ENCODE results near the gene PDLIM4.
A peak's percentile ranks its signal among the peaks of the same experiment; 100 is the strongest.

The PDLIM4 gene

DNA sequence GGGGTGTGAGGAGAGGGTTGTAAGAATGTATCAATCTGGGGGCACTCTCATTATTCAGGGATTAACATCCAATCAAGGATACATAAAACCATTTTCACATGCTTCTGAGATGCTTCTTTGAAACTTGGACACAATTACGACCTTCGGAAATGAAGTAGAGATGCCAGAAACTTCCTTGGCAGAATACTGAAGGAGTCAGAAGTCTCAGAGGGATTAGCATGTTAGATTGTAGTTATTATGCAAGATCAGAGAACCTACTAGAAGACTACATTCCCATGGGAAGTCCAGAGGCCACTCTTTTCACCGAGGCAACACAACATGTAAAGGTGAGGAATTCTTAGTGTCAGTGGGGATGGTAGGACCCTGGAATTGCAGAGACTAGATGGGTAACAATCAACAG is 31.6 kb downstream of the PDLIM4 start:
- DNase-seq, result no peak

DNA sequence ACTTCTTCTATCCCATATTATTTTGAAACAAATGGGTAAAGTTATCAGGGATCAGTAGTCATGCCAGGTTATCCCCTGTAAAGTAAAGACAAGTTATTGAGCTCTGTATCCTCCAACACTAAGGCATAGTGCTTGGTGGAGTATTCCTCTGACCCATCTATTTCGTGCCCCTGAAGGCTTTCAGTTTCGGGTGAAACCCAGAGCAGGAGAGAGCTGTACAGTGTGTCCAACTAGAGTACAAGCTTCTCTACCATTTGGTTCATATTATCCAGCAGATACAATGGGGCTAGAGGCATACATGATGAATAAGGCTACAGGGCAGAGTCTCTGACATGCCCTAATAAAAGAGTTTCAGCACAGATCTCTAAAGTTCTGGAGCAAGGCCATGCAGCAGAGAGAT is 33.5 kb downstream of the PDLIM4 start:
- DNase-seq, result no peak

DNA sequence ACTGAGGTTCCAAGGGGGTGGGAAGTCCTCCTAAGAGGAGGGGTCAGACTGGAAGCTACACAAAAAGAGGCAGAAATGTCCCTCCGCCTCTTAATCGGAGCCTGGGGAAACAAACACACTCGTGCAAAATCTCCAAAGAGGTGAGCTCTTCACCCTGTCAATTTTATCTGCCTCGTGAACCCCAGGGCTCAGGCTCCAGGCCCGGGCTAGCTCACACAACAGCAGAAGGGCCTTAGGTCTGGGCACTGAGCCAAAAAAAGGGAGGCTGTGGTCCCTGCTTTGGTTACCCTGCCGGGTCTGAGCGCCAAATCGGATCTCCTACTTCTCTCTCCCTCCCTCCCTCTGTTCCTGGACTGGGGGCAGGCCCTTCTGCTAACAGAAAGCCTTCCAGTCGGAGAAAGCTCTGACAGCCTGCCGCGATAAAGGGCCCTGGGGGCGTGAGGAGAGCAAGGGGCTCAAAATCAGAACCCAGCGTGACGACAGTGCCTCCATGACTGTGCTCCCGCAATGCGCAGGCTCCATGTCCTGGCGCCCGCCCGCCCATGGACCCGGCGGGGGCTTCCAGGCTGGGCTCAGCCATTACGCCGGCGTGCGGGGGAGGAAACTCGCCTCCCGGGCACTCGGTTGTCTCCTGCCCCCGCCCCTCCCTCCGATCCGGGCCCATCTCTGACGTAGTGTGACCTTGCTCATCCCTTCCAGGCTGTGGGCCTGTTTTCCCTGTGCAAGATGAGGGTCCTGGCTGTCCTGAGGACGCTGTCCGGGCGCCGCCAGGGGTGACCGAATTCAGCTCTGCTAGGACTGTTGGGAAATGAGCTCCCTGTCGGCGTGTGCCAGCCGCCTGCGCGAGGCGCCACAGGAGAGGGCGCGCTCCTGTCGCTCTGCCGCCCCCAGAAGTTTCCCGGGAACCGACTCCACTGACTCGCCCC is 35.8 kb downstream of the PDLIM4 start:
- peak; percentile 90 for DNase-seq

DNA sequence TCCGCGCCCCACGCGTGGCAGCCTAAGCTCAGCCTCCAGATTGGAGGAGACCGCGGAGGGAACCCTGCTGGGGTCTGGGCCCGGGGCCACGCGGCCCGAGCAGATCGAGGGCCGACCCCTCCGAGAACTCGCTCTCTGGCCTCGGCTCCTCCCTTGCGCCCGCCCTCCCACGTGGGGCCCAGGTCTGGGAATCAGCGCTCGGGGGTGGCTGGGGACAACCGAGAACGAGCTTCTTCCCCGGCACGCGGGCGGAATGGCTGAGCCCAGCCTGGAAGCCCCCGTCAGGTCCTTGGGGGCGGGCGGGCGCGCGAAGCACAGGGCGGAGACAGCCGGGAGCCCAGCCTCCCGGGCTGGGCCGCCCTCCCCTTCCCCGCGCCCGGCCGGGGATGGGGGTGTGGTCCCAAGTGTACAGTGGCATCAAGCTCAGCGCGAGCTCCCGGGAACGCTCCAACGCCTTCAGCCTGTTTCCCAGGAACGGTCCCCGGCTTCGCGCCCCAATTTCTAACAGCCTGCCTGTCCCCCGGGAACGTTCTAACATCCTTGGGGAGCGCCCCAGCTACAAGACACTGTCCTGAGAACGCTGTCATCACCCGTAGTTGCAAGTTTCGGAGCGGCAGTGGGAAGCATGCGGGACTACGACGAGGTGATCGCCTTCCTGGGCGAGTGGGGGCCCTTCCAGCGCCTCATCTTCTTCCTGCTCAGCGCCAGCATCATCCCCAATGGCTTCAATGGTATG is 36.7 kb downstream of the PDLIM4 start, which contains the start of gene SLC22A4:
TSS of gene SLC22A4 (plus strand) at position 403 of the 736 bp plus-strand sequence. CDS start at position 626, 223 bp downstream.
- DNase-seq, result peak; percentile 97

DNA sequence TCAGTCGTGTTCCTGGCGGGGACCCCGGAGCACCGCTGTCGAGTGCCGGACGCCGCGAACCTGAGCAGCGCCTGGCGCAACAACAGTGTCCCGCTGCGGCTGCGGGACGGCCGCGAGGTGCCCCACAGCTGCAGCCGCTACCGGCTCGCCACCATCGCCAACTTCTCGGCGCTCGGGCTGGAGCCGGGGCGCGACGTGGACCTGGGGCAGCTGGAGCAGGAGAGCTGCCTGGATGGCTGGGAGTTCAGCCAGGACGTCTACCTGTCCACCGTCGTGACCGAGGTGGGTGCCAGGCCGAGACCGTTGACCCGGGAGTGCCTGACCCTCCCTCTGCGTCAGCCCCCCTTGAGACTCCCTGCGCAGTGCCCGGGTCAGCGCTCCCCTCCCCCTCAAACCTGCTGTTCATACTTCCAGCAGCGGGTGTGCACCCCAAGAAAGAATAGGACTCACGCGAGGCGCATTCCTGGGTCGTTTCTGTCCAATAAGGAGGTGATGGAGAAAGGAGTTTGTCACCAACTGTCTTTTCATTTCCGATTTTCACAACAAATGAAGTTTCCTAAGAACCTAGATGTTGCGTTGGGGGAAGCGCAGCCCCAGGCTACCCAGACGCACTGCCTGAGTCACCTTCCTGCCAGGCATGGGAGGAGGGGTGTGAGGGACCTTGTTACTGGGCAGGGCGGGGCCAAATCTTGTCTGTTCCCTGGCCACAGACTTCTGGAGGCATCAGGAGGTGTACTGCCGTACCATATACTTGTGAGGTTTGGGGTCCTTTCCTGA is 37.4 kb downstream of the PDLIM4 start:
- DNase-seq, result peak; percentile 79

DNA sequence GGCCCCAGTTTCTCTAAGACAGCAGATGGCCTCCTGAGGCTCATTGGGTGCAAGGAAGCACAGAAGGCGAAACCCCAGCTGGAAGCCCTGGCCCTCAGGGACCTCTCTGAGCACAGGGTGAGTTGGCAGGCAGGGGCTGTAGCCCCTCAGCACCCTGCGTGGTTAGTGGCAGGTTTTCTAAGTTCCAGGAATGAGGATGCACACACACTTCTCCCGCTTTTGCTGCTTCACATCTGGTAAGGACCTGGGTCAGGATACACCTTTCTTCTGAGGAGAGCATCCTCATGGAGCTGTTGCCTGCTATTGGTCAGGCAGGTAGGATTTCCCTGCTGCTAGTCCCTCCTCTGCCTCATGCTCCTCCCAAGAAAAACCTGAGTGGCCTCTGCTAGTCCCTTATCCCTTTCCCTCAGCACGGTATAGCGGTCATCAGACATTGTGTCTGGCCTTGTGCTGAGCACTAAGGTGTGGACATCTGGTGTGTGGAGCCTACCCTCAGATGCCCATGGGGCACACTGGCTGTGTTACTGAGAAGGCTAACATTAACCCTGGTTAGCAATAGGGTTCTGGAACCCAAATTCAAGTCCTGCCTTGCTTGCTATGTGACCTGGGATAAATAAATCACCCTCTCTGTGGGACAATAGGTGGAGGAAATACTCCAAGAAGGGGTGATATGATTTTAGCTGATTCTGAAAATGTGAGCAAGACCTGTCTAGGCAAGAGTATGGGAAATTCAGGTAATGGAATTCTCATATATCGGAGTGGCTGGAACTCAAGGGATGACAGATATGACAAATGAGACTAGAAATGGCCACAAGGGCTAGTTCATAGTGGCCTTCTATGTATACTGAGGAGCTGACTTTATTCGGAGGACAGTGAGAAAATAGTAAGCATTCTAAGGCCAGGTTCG is 38.3 kb downstream of the PDLIM4 start:
- no peak for DNase-seq

DNA sequence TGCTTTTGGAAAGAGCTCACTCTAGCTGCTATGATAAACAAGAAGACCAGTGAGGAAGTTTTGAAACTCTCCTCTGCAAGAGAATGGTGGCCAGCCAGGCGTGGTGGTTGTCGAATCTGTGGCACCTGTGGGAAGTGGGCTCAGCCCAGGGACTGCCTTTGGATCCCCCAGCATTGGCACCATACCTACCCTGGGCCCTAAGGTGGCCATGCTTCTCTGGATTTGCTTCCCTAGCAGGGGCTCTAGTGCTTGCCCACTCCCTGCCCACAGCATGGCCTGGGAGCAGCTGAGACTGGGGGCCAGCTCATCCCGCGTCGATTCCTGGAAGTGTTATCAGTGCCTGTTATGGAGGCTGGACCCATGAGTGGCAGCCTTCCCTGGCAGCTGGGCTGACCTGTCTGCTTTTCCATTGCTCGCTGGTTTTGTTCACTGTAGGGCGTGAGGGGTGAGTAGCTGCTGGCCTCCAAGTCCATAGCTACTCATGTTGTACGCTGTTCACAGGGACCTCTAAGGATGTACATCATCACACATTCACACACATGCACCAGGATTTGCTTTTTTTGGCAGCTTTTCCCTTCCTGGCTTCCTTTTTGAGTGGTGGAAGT is 39.0 kb downstream of the PDLIM4 start:
- DNase-seq, result no peak

DNA sequence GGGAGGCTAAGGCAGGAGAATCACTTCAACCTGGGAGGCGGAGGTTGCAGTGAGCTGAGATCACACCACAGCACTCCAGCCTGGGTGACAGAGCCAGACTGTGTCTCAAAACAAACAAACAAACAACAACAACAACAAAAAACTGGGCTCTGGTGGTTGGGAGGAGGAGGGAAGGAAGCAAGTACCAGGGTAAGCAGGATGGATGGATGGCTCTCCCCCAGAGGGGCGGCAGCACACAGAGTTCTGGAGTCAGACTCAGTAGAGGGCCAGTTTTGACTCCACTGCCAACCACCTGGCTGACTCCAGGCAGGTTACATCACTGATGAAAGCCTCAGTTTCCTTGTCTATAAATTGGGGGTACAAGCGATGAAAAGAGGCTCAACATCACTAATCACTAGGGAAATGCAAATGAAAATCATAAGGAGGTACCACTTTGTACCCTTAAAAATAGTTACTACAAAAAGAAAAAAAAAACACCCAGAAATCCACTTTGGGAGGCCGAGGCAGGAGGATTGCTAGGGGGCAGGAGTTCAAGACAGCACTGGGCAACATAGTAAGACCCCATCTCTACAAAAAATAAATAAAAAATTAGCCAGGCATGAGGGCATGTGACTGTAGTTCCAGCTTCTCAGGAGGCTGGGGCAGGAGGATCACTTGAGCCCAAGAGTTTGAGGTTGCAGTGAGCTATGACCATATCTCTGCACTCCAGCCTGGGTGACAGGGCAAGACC is 39.9 kb downstream of the PDLIM4 start:
- no peak for DNase-seq

DNA sequence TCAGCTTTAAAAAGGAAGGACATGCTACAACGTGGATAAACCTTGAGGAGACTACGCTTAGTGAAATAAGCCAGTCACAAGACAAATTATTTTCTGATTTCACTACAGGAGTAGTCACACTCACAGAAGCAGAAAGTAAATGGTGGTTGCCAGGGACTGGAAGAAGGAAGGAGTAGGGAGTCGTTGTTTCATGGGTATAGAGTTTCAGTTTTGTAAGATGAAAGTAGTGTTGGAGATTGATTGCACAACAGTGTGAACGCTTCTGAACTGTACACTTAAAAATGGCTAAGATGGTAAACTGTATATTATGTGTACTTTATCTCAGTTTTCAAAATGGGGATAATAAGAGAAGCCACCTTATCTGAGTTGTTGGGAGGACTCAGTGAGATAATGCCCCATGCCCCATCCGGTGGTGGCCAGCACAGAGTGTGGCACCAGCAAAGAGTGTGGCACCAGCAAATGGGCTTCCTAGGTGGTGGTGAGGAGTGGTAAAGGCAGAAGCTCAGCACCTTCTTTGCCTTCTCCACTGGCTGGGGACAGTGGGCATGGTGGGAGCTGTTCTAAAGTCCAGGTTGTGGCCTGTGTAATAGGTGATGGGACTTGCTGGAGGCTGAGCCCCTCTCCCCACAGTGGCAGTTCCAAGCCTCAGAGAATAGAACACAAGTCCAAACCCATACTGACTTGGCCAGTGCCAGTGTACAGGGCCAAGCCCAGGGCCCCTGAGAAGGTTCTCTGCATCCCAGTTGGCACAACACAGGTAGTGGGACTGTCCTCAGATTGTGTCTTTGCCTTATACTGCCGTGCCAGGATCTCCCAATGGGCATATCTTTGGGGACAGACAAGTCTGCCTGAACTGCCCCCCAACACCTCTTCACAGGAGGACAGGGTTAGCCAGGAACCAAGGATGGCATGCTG is 41.1 kb downstream of the PDLIM4 start:
- DNase-seq, result no peak

DNA sequence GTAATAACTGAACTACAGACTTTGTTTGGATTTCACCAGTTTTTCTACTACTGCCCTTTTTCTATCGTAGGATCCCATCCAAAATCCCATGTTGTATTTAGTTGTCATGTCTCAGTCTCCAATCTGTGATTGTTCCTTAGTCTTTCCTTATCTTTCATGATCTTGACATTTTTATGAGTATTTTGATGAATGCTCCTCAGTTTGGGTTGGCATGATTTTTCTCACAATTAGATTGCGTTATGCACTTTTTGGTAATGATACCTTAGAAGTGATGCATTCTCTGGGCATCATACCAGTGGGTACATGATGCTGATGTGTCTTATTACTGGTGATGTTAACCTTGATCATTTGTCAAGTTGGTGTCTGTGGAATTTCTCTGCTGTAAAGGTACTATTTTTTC is 42.4 kb downstream of the PDLIM4 start:
- no peak for DNase-seq

DNA sequence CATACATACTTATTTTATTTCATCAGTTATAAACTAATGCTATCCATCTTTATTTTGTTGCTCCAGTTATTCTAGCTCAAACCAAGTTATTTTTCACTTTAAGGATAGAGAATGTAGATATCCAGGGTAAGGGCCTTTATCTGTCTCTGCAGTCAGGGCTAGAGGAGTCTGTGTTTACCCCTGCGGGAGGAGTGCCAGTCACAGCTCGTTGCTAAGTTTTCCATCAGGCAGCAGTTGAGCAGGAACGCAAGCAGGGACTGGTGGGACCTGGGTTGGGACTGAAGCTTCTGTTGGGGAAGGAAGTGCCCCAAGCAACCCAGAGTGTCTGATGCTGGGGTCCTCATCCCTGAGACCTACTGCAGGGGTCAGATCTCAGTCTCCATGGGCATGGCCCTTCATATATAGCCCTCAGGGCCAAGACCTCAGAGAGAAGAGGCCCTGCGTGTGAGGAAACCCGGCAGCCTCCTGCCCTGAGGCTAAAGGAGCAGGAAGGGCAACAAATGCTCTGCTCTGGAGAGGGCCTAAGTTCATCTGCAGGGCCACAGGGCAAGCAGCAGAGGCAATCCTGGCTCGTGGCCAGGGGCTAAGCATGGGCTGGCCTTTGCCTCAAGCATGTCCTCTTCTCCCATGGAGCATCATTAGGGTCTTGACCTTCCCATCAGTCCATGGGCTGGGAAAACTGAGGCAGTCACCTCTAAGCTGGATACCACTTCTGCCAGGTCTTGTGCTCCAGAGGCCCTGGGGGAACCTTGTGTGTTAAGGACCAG is 43.3 kb downstream of the PDLIM4 start:
- no peak for DNase-seq

DNA sequence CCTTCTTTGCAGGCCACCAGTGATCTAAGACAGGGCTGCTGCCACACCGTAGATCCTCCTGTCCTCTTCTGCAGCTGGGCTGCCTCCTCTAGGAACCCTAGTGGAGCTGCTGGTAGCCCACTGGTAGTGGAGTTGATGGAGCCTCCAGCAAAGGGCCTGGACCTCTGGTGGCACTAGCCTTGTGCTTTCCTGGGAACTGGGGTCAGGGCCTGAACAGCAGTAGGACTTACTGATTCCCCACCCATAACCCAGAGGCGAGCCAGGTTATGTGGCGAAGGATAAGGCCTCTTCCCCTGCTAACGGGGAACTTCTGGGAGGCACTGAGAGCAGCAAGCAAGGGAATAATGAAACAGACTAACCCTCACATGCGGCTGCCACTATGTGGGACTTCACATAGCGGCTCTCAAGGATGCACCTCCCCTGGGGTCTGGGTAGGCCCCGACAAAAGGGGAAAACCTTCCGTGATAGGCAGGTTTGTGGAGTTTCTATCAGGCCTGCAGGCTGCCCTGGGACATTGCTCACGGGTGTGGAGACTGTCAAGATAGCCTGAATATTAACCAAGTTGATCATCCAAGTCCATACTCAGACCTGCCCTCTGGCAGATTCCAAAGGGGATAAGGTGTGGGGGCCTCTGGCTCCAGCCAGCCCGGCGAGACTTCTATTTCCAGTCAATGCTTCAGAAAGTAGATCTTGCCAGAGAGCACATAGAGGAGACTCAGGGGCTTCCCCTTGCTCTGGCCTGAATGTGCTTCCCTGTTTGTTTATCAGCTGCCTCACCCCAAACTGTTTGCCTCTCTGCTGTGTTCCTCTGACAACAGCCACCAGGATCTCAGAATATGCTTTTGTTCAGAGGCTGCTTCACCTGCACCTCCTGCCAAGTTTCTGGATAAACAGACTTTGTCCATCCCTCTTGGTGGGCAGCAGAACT is 44.1 kb downstream of the PDLIM4 start:
- DNase-seq, result no peak

DNA sequence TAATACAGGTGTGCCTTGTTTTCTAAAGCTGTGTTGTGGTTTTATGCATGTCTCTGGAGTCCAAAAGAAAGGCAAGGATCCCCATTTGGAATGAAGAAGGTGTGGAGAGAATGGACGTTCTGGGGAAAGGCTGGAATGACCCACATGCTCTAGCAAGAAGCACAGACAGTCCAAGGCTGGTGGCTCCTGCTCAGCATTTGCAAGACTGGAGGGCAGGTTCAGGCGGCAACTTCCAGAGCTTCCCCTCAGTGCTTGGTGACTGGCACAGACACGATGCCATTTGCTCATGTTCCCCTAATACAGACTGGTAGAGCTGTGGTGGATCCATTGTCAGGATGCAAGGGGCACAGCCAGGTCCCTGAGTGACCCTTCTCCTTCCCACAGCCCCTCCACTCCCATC is 44.9 kb downstream of the PDLIM4 start:
- no peak for DNase-seq

DNA sequence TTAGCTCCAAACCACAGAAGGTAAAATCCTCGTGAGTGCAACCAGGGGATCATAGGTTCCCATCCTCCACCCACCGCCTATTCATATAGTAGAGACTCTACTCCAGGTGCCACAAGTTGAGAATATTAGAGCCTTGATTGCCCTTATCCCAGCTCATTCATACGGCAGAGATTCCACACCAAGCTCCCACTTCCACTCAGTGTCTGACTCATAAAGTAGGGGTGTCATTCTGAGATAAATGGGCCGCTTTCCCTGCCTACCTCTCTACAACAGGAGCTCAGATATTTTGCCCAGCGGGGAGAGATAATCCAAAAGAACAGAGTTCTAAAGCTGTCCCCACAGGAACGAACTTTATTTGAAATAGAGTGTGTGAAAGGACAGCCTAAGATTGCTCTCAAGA is 46.1 kb downstream of the PDLIM4 start:
- DNase-seq, result no peak

DNA sequence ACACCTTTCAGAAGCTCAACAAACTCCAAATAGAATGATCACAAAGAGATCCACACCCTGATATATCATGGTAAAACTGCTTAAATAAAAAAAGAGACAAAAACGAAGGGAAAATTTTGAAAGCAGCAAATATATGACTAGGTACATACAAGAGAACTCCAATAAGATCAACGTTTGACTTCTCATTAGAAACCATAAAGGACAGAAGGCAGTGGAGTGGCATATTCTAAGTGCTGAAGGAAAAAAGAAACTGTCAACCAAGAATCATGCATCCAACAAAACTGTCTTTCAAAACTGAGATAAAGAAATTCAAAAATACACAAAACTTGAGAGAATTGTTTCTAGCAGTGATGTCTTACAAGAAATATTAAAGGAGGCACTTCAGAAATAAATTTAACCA is 47.9 kb downstream of the PDLIM4 start:
- no peak for DNase-seq

DNA sequence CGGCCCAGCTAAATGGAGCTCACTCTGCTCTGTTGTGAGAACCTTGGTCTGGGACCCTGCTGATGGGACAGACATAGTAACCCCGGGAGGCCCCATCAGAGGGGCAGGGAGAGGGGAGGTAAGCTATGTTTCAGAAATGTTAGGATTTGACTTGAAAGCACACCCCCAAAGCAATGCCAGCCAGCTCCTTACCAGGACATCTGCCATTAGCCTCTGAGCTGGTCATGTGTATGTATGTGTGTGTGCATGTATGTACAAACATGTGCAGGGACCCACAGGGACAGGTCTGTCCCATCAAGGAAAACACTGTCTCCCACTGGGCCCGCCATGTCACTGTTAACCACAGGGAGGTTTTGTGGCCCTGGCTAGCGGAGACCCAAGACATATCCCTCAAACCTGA is 51.2 kb downstream of the PDLIM4 start:
- DNase-seq, result no peak

DNA sequence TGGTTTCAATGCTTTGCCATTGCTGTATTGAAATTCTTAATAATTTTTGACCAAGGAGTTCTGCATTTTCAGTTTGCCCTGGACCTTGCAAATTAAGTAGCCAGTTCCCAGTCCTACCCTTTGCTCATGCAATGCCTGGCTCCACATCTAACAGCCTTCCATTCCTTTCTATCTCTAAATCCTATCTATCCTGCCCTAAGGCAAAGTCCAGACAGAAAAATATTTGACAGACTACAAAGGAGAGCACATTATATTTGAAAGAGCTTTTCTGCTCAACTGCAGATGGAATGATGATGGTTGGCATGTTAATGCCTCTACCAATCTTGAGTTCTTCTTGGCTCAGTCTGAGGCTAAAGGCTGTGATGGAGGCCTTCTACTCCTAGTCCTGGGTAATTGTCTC is 52.2 kb downstream of the PDLIM4 start:
- no peak for DNase-seq
